GM19438 (cell line): ENCODE measurements around the gene REEP1.
"Not testable (repeated sequence)": the region's sequence is repeated elsewhere in the genome, so short reads cannot be mapped to it uniquely, and the experiment has no call there.

Experiments
- ATAC-seq: cut with Tn5 transposase; IDR thresholded peaks from one replicate; pipeline ENCODE4 v1.9.1; 2021; ENCODE audit warnings: low read depth; ENCODE audit not compliant: unreplicated experiment

REEP1 gene

GRCh38 chr2:86228574-86228973 lies 108.9 kb downstream of the REEP1 start:
- ATAC-seq = not testable (repeated sequence)

GRCh38 chr2:86227685-86228084 lies 109.7 kb downstream of the REEP1 start:
- ATAC-seq = no peak

GRCh38 chr2:86226636-86227520 lies 110.5 kb downstream of the REEP1 start:
- no peak for ATAC-seq

DNA sequence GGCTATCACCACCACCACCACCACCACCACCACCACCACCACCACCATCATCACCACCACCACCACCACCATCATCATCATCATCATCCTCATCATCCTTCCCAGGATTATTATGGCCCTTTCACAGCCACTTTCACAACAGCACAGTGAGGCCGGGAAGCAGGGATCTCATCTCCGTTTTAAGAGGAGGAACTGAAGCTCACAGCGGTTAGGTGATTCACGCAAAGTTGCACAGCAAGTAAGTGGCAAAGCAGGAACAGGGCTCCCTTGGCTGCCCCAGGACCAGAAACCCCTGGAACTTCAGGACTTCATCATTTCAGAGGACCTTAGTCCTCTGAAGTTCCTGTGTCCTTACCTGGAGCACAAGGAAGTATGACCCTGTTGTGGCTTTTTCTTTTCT lies 111.4 kb downstream of the REEP1 start:
- no peak for ATAC-seq

GRCh38 chr2:86225581-86225980 lies 111.8 kb downstream of the REEP1 start:
- ATAC-seq = no peak

DNA sequence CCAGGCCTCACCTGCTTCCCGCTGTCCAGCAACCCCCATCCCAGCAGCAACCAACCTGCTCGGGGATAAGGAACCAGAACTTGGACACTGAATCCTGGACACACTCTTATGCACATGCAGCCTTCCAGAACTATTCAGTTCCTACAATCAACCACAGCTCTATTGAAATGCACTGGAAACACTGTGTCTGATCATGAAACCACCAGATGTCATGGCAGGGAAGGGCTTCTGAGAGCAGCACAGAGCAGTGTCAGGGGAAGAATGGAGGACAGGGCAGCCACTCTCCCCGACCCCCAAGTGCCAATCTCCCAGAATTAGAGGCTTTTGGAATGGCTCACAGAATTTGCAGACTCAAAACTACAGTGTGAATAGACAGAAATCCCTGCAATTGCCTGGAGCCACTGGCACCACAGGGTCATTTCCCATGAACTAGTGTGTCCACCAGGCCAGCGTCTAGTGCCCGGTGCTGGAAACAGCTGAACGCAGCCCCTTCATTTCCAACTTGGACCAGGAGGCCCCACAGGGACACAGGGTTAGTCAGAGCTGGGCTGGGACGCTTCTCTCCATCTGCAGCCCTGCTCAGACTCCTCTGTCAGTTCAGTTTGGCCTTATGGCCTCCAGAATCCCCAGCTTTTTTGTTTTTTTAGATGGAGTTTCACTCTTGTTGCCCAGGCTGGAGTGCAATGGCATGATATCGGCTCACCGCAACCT lies 112.6 kb downstream of the REEP1 start:
- ATAC-seq = no peak

- no peak for ATAC-seq
Measured at GRCh38 chr2:86223927-86224560, 113.4 kb downstream of the REEP1 start.

- ATAC-seq = no peak
Measured at GRCh38 chr2:86223140-86223926, 114.1 kb downstream of the REEP1 start.

- no peak for ATAC-seq
Measured at GRCh38 chr2:86221066-86221684, 116.3 kb downstream of the REEP1 start.

GRCh38 chr2:86219896-86220295 lies 117.5 kb downstream of the REEP1 start:
- no peak for ATAC-seq

- ATAC-seq = no peak
Measured at GRCh38 chr2:86218124-86218523, 119.3 kb downstream of the REEP1 start.

DNA sequence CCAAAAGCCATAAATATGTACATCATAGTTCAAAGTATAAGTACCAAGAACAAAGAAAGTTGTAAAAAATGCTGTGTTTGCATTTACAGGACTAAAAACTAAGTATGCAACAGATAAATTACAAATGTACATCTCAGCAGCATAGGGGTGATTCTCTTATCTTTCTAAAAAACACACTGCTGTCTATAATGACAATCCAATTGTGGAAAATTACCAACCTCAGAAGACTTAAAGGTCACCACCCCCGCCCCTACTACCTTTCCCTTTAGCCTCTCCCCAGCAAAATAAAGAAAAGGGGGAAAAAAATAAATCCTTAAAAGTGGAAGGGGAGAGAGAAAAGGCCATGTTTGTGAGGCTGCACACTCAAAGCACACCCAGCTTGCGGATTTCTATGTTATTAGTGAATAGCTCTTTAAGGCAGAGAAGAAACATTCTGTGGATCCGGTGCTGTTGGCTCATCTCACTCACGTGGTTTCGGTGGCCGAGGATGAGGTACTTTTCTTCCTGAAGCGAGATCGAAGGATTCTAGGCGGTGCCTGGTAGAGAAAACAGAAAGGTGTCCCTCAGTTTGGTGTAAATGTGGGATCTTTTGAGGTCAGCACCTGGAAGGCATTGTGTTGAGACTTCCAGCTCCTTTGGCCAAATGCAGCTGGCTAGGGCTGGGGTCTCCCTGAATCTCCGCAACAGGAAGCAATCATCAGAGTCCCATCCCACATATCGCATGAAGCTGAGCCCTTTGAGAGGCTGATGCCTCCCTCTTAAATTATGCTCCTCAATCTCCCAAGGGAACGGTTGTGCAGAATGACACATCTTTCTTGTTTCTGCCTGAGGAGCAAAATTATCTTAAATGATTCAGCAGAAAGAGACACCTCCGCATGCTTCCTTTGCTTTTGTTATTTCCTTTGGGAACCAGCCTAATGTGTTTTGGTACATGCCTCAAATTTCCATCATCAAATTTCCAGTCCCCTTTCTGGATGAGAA lies 120.6 kb downstream of the REEP1 start:
- no peak for ATAC-seq

DNA sequence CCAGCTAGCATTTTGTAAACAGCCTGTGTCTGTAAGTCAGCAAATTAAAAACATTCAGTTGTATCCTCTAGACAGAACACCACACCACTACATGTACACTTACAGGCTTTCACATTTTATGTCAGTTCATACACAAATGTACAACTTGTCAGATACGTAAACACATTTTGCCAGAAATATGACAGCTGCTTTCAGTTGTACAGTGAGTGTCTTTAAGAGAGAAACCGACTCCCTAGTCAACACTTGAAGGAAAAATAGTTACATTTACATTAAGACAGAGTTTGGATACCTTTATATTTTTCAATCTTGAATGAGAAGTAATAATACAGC lies 123.0 kb downstream of the REEP1 start:
- no peak for ATAC-seq

DNA sequence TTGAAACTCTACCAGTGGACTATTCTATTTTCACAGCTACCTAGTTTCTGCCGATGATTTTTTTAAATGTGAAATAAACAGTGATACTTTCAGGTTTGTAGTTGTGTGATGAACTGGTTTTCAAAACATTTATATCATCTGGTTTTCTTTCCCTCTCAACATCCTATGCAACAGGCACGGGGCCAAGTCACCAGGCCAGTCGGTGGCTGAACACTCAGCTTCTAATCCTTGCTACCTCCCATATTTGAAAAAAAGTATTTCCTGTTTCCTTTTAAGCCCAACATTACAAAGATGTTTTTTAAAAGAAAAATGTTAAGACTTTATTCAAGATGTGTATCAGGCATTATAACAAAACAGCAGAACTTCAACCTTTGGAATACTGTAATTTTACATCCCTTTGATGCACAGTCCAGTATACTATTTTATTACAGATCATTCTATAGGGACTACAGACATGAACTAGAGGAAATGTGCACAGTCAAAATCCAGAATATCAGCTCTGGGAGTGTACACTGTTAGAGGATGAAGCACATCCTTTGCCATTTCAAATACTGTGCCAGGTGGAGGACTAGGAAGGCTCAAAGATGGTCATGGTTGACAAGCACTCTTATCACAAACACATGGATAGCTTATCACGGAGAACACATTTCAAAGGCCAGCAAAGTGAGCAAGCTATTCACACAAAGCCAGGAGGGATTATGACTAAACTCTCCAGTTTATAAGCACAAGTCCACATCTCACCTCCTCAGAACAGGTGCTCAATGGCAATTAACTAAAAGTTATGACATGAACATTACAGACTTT lies 123.5 kb downstream of the REEP1 start:
- no peak for ATAC-seq

DNA sequence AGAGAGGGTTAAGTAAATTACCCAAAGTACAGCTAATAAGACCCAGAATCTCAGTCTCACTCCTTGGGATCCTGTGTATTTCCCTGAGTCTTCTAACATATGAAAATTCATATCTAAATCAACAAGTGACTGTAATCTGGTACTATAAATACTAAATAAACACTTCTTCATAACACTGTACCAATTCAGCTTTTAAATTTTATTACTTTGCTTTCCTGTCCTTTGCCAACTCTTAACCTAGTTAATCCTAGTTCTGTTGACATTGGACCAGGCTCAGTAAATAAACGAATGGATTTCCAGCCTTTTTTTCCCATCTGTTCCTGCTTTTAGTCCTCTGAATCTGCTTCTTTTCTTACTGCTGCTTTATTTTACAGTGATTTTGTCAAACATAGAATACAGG lies 124.4 kb downstream of the REEP1 start:
- no peak for ATAC-seq

DNA sequence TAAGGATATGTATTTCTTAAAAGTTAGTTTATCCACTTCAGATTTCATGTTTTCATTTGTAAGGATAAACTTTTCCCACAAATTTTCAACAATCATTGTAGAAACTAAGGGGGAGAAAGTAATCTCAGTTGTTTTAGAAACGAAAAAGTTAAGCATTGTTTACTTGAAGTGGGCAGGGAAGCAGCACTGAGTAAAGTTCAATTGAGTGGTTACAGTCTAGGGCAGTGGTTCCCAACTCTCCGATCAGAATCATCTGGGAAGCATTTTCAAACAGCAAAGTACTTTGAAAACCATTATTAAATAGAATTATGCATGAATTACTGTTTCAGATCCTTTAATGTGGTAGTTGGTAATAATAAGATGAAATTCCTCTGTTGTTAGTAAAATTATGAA lies 125.6 kb downstream of the REEP1 start:
- ATAC-seq = no peak

DNA sequence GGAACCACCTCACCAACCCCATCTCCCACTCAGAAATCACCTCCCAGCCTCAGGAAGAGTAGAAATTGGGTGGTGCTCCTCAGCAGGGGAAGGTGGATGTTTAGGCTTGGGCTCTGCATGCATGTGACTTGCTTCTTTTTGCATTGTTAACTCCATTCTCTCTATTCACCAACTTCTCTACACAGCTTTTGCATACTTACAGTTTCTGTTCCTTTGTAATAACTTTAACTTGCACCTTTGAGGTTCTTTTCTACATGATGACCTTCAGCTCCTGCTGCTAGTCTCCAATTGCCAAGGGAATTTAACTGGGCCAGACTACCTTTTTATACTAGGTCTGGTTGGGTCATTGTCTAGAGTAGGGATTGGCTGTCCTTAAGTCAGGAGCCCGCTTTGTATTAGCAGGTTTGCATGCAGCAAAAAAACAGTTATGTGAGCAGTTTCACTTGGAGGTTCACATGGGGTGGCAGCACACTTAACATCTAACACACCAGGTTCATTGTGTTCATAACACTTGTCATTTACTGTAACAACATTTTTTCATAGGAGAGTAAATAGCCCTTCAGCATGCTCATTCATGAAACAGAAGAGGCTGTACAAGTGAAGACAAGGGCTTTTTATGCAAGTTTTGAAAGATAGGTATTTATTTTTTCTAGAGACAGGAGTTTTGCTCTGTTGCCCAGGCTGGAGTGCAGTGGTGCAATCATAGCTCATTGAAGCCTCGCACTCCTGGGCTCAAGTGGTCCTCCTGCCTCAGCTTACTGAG lies 126.2 kb downstream of the REEP1 start:
- ATAC-seq = no peak

- ATAC-seq = no peak
Measured at GRCh38 chr2:86204458-86204857, 133.0 kb downstream of the REEP1 start.
